Trophoblast cell (in vitro differentiated cells and primary cell): ENCODE data around the gene NME2.

Source experiments
- DNase-seq, 2 donors: peaks; one replicate each; pipeline ENCODE4 v3.0.0-alpha.2; 2016
- H2AFZ ChIP-seq: 2 replicates; pipeline ENCODE4 v1.6.1; 2013; ENCODE audit warnings: low read length, moderate library complexity, mild to moderate bottlenecking; ENCODE audit not compliant: insufficient read depth, poor library complexity
- H2AK5ac ChIP-seq: 2 replicates; pipeline ENCODE4 v1.6.1; 2013; ENCODE audit warnings: mild to moderate bottlenecking, low read length
- H2BK120ac ChIP-seq: 2 replicates; pipeline ENCODE4 v1.6.1; 2013; ENCODE audit warnings: low read length, mild to moderate bottlenecking, moderate library complexity; ENCODE audit not compliant: insufficient read depth, poor library complexity
- H2BK12ac ChIP-seq: 2 replicates; pipeline ENCODE4 v1.6.1; 2013; ENCODE audit warnings: mild to moderate bottlenecking, low read length, moderate library complexity
- H2BK5ac ChIP-seq: 2 replicates; pipeline ENCODE4 v1.6.1; 2013; ENCODE audit warnings: low read length, low read depth, moderate library complexity, mild to moderate bottlenecking; ENCODE audit not compliant: poor library complexity
- H3K14ac ChIP-seq: 2 replicates; pipeline ENCODE4 v1.6.1; 2013; ENCODE audit warnings: mild to moderate bottlenecking, low read length
- H3K18ac ChIP-seq: 2 replicates; pipeline ENCODE4 v1.6.1; 2013; ENCODE audit warnings: mild to moderate bottlenecking, low read length
- H3K23ac ChIP-seq: 2 replicates; pipeline ENCODE4 v1.6.1; 2013; ENCODE audit warnings: low read length
- H3K27ac ChIP-seq: 2 replicates; pipeline ENCODE4 v1.5.1; 2013; ENCODE audit warnings: low read depth, mild to moderate bottlenecking, inconsistent platforms, low read length, moderate library complexity
- H3K27me3 ChIP-seq: 2 replicates; pipeline ENCODE4 v1.6.1; 2013; ENCODE audit warnings: inconsistent platforms, mild to moderate bottlenecking, low read length, moderate library complexity; ENCODE audit not compliant: insufficient read depth
- H3K36me3 ChIP-seq, 2 experiments: 1 replicate in 1 of 2; 2 replicates in 1 of 2; pipeline ENCODE4 v1.6.1; 2013; ENCODE audit warnings: low read length in 2 of 2, mild to moderate bottlenecking in 2 of 2, moderate library complexity in 1 of 2; ENCODE audit not compliant: insufficient read depth in 2 of 2, control insufficient read depth in 1 of 2
- H3K4ac ChIP-seq: 2 replicates; pipeline ENCODE4 v1.6.1; 2013; ENCODE audit warnings: low read depth, mild to moderate bottlenecking, low read length, moderate library complexity
- H3K4me1 ChIP-seq, 2 experiments: 1 replicate in 1 of 2; 2 replicates in 1 of 2; pipeline ENCODE4 v1.6.1; 2013; ENCODE audit warnings: low read length in 2 of 2, mild to moderate bottlenecking in 2 of 2, moderate library complexity in 1 of 2; ENCODE audit not compliant: insufficient read depth in 2 of 2, control insufficient read depth in 1 of 2
- H3K4me2 ChIP-seq: 2 replicates; pipeline ENCODE4 v1.6.1; 2013; ENCODE audit warnings: inconsistent platforms, mild to moderate bottlenecking, low read length, moderate library complexity
- H3K4me3 ChIP-seq: 2 replicates; pipeline ENCODE4 v1.5.1; 2013; ENCODE audit warnings: mild to moderate bottlenecking, low read depth, low read length, inconsistent platforms
- H3K79me1 ChIP-seq: one replicate; pipeline ENCODE4 v1.6.1; 2013; ENCODE audit warnings: low read length
- H3K79me2 ChIP-seq: 2 replicates; pipeline ENCODE4 v1.6.1; 2013; ENCODE audit warnings: low read length, mild to moderate bottlenecking; ENCODE audit not compliant: control insufficient read depth, insufficient read depth, poor library complexity
- H3K9ac ChIP-seq: 2 replicates; pipeline ENCODE4 v1.6.1; 2013; ENCODE audit warnings: mild to moderate bottlenecking, low read length
- H3K9me3 ChIP-seq: 2 replicates; pipeline ENCODE4 v1.6.1; 2013; ENCODE audit warnings: low read depth, mild to moderate bottlenecking, control low read depth, inconsistent platforms, low read length; ENCODE audit not compliant: insufficient read depth
- H4K12ac ChIP-seq: 2 replicates; pipeline ENCODE4 v1.6.1; 2013; ENCODE audit warnings: low read depth, mild to moderate bottlenecking, low read length, moderate library complexity
- H4K8ac ChIP-seq: 2 replicates; pipeline ENCODE4 v1.6.1; 2013; ENCODE audit warnings: low read depth, mild to moderate bottlenecking, low read length, moderate library complexity
- H4K91ac ChIP-seq: one replicate; pipeline ENCODE4 v1.6.1; 2013; ENCODE audit warnings: low read depth, mild to moderate bottlenecking, low read length, moderate library complexity
- WGBS: extraction: QIAGEN DNeasy Blood & Tissue Kit; methylation state at CpG from one replicate; pipeline ENCODE4 v1.1.7; 2013; ENCODE audit warnings: missing lambda C conversion rate; ENCODE audit not compliant: insufficient read length, insufficient coverage; ENCODE audit errors: extremely low coverage; 5-methylcytosine and 5-hydroxymethylcytosine counted together

The NME2 gene

GRCh38 chr17:51154176-51154575 is 12.0 kb upstream of the NME2 start:
- Histone ChIP-seq H4K8ac (peak overlapping the region; percentile 5), H3K27ac (no peak overlapping the region), H3K14ac (no peak overlapping the region), H3K9me3 (no peaks in the 10 kb centered on the region), H2AFZ (no peak overlapping the region), H3K4me2 (peak overlapping the region; percentile 68), H3K79me2 (peaks cover 6% of the 10 kb centered on the region), H3K23ac (no peak overlapping the region), H3K27me3 (no peaks in the 10 kb centered on the region), H3K18ac (no peak overlapping the region), H3K4ac (peak overlapping the region; percentile 38), H3K36me3 (peaks cover 2 to 14% of the 10 kb centered on the region in 2 experiments), H4K91ac (no peak overlapping the region), H4K12ac (no peak overlapping the region), H3K4me1 (peaks cover 0 to 2% of the 10 kb centered on the region in 2 experiments), H2BK5ac (no peak overlapping the region), H2BK120ac (no peak overlapping the region), H3K79me1 (peaks cover 6% of the 10 kb centered on the region), H3K4me3 (peak overlapping the region; percentile 96), H3K9ac (peak overlapping the region; percentile 82), H2AK5ac (no peak overlapping the region), H2BK12ac (no peak overlapping the region)
- WGBS, result no CpG with 5 or more reads among the region's 6 CpGs
- no peak for DNase-seq

- H3K4me1 ChIP-seq, result peaks cover 0 to 2% of the 10 kb centered on the region in 2 experiments
- H4K91ac ChIP-seq, result no peak overlapping the region
- H3K14ac ChIP-seq, result no peak overlapping the region
- H3K9me3 ChIP-seq, result no peaks in the 10 kb centered on the region
- H3K79me1 ChIP-seq, result peaks cover 6% of the 10 kb centered on the region
- H4K12ac ChIP-seq, result no peak overlapping the region
- H3K4me2 ChIP-seq, result no peak overlapping the region
- peaks cover 7 to 21% of the 10 kb centered on the region in 2 experiments for H3K36me3 ChIP-seq
- H2BK5ac ChIP-seq, result no peak overlapping the region
- no peaks in the 10 kb centered on the region for H3K27me3 ChIP-seq
- no peak for DNase-seq
- no peak overlapping the region for H4K8ac ChIP-seq
- H3K79me2 ChIP-seq, result peaks cover 6% of the 10 kb centered on the region
- no peak overlapping the region for H2AFZ ChIP-seq
- no peak overlapping the region for H3K23ac ChIP-seq
- H3K18ac ChIP-seq, result no peak overlapping the region
- no CpG with 5 or more reads among the region's 8 CpGs for WGBS
- H2BK12ac ChIP-seq, result no peak overlapping the region
- H3K4ac ChIP-seq, result peak overlapping the region; percentile 24
- H3K9ac ChIP-seq, result no peak overlapping the region
- H3K4me3 ChIP-seq, result no peak overlapping the region
- no peak overlapping the region for H3K27ac ChIP-seq
- no peak overlapping the region for H2BK120ac ChIP-seq
- H2AK5ac ChIP-seq, result no peak overlapping the region
Measured at GRCh38 chr17:51155416-51155815, 10.8 kb upstream of the NME2 start.

GRCh38 chr17:51159604-51160003 is 6.6 kb upstream of the NME2 start:
- Histone ChIP-seq H3K27me3 (no peaks in the 10 kb centered on the region), H4K91ac (no peak overlapping the region), H3K9me3 (no peaks in the 10 kb centered on the region), H4K12ac (no peak overlapping the region), H3K79me1 (no peaks in the 10 kb centered on the region), H3K4ac (no peak overlapping the region), H3K4me2 (no peak overlapping the region), H3K14ac (no peak overlapping the region), H3K23ac (no peak overlapping the region), H3K18ac (no peak overlapping the region), H2AK5ac (no peak overlapping the region), H2BK120ac (no peak overlapping the region), H3K4me1 (no peaks in the 10 kb centered on the region), H3K36me3 (peaks cover 24 to 38% of the 10 kb centered on the region in 2 experiments), H3K27ac (no peak overlapping the region), H3K4me3 (no peak overlapping the region), H2BK5ac (no peak overlapping the region), H2AFZ (no peak overlapping the region), H4K8ac (no peak overlapping the region), H3K79me2 (no peaks in the 10 kb centered on the region), H2BK12ac (no peak overlapping the region), H3K9ac (no peak overlapping the region)
- WGBS, result no CpG with 5 or more reads among the region's 3 CpGs
- no peak for DNase-seq

GRCh38 chr17:51161541-51161940 is 4.7 kb upstream of the NME2 start:
- Histone ChIP-seq H2BK120ac (no peak overlapping the region), H3K27me3 (no peaks in the 10 kb centered on the region), H3K14ac (no peak overlapping the region), H3K36me3 (peaks cover 24 to 32% of the 10 kb centered on the region in 2 experiments), H3K4me3 (no peak overlapping the region), H3K4me2 (no peak overlapping the region), H2AFZ (no peak overlapping the region), H4K91ac (no peak overlapping the region), H3K9ac (no peak overlapping the region), H3K27ac (no peak overlapping the region), H3K4ac (no peak overlapping the region), H2AK5ac (no peak overlapping the region), H3K79me1 (peaks cover 7% of the 10 kb centered on the region), H3K18ac (no peak overlapping the region), H2BK12ac (no peak overlapping the region), H3K79me2 (peaks cover 4% of the 10 kb centered on the region), H3K23ac (no peak overlapping the region), H2BK5ac (no peak overlapping the region), H4K8ac (no peak overlapping the region), H4K12ac (no peak overlapping the region), H3K4me1 (peaks cover 6 to 8% of the 10 kb centered on the region in 2 experiments), H3K9me3 (no peaks in the 10 kb centered on the region)
- no CpG with 5 or more reads among the region's 3 CpGs for WGBS
- no peak for DNase-seq
